ENCODE data around the gene ZNF821.
"Not testable (repeated sequence)": the region's sequence is repeated elsewhere in the genome, so short reads cannot be mapped to it uniquely, and the experiment has no call there.

Gene ZNF821, protein sequence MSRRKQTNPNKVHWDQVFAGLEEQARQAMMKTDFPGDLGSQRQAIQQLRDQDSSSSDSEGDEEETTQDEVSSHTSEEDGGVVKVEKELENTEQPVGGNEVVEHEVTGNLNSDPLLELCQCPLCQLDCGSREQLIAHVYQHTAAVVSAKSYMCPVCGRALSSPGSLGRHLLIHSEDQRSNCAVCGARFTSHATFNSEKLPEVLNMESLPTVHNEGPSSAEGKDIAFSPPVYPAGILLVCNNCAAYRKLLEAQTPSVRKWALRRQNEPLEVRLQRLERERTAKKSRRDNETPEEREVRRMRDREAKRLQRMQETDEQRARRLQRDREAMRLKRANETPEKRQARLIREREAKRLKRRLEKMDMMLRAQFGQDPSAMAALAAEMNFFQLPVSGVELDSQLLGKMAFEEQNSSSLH

DNA sequence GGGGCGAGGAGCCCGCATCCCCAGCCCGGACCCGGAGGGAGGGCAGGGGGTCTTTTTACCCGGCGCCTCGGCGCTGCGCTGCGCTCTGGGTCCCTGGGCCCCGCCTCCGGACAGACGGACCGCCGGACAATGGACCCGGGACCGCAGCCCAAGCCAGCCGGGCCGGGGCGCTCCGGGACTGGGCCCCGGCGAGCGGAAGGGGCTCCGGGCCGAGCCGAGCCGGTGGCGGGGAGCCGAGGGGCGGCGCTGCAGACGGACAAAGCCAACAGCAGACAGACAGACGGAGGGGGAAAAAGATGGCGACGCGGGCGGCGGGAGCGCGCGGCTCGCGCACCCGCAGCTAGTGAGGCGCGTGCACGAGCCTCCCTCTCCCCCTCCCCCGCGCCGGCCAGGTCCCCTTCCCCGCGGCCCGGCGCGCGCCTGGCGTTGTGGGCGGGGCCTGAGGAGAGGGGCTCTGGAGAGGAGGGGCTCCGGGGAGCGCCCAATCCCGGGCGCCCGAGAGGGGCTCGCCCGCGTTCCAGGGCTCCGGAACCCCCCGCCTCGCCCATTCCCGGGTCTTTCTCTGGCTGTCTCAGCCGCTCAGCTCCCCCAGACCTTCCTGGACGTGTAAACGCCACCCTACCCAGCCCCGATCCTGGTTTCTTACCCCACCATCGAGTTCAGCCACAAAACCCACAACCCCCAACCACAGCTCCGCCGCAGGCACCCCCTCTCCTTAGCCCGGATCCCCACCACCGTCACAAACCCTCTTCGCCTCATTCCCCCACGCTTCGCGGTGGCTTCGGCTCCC, at the start of gene ZNF821:
Gene ZNF821, minus strand, starts transcription at position 334 of the 790 bp plus-strand sequence. CDS start 4,236 bp downstream, outside the sequence.
- DNase-seq = peak; percentile 78 to 81

DNA sequence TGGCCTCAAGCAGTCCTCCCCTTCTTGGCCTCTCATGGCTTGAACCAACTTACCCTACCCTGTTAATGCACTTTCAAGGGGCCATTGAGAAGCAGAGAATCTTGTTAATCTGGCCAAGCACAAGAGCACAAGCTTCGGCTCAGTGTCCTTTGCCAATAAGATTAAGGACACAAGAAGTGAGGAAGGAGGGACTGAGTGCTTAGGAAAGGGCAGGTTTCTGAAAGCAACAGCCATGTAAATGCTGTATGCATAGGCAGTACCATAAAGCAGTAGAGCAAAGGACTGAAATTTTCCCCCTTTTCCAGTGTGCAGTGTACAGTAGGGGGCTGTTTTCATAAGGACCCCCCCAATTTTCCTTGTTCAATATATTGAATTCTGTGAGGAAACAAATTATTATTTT, 49.0 kb upstream of the ZNF821 start:
- DNase-seq = no peak

DNA sequence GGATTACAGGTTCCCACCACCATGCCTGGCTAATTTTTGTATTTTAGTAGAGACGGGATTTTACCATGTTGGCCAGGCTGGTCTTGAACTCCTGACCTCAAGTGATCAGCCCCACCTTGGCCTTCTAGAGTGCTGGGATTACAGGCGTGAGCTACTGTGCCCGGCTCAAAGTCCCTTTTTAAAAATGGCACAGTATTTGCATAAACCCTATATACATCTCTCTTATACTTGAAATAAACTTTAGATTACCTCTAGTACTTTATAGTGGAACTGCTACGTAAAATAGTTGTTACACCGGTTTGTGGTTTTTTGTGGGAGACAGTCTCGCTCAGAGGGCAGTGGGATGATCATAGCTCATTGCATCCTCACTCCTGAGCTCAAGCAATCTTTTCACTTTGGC, 47.6 kb upstream of the ZNF821 start:
- no peak for DNase-seq

DNA sequence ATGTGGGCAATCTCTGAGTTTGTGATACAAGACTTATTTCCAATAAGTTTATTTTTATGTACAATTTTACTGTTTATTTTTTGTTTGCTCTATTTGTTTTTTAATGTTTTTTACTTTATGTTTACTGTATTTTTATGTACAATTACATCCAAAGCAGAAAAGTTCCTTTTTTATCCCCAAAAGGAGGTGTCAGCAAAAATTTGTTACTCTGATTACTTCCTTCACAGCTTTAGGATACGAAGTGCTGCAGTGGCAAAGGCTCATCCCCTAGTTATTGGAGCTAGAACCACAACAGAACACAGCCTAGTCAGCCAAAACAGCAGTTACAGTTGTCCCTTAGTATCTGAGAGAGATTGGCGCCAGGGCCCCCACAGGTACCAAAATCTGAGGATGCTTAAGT, 47.0 kb upstream of the ZNF821 start:
- DNase-seq = no peak

DNA sequence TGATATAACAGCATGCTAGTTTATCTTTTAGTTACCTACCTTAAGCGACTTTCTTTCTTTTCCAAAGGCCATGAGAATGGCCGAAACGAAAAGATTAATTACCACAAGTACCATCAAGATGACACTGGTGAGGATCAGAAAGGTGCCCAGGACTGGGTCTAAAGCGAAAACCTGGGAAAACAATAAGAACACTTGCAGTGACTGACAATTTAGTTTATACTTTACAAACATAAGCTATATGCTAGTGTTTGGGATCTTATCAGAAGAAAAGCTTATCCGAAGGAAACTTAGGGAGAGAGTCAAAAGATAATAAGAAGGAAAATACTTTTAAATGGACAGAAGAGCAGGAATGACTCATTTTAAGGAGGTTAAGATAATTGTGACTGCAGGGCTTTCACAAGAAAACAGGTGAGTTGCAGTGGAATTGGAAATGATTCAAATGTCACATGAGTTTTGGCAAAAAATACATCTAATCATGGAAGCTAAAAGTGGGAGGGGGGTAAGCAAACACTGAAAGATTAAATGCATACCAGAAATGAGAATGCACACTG, 46.1 kb upstream of the ZNF821 start:
- no peak for DNase-seq

DNA sequence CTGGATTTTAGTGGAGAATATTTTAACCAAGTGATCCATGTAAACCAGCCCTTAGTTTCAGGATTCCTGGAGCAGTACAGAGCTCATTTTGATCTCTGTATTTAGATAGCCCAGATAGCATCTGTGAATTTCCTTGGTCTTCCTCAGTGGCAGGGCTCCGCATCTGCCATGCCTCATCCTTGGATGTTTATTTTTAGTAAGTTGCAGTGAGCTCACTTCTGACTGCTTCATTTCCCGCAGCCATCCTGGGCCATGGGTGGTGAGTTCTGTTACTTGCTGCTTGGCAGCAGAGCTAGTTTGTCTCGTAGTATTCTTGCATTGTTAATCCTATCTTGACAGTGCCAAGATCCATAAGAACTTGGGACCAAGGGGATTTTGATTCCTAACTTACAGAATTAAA, 45.1 kb upstream of the ZNF821 start:
- DNase-seq = no peak

DNA sequence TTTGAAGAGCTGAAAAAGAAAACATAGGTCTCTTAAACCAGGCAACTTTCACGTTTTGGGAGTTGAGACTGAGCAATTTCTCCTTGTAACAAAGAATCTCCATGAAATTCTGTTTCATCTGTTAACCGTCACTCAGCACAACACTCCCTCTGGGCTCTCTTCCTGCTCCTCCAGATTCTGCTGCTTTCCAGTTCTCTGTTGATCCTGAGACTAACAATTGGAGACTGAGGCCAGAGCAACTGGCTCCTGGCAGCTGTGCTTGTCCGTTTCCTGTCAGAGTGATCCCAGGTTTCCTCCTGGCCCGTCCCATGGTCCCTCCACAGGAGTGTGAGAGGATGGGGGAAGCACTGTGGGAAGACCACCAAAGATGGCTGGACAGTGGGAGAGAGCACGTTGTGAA, 43.8 kb upstream of the ZNF821 start:
- DNase-seq = no peak

DNA sequence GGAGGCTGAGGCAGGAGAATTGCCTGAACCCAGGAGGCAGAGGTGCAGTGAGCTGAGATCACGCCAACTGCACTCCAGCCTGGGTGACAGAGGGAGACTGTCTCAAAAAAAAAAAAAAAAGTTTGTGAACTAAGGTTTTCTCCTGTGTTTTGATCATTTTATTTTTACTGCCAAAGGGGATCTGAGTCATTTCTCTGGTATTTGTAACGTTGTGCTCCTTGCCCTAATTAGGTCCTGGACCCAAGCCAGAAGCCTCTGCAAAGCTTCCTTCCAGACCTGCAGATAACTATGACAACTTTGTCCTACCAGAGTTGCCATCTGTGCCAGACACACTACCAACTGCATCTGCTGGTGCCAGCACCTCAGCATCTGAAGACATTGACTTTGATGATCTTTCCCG, 43.4 kb upstream of the ZNF821 start:
- no peak for DNase-seq

DNA sequence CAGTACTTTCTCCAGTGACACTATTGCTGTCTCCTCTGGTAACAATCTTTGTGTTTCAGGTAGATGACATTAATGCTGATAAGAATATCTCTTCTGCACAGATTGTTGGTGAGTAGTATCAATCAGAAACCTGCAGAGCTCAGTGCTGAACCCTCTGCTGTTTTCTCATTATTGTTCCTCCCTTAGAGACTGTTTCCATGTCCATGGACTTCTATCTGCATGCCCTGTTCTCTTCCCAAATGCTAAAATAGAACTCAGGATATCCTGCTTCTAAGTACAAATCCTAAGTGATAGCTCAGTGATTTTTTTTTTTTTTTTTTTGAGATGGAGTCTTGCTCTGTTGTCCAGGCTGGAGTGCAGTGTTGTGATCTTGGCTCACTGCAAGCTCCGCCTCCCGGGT, 40.7 kb upstream of the ZNF821 start:
- no peak for DNase-seq

DNA sequence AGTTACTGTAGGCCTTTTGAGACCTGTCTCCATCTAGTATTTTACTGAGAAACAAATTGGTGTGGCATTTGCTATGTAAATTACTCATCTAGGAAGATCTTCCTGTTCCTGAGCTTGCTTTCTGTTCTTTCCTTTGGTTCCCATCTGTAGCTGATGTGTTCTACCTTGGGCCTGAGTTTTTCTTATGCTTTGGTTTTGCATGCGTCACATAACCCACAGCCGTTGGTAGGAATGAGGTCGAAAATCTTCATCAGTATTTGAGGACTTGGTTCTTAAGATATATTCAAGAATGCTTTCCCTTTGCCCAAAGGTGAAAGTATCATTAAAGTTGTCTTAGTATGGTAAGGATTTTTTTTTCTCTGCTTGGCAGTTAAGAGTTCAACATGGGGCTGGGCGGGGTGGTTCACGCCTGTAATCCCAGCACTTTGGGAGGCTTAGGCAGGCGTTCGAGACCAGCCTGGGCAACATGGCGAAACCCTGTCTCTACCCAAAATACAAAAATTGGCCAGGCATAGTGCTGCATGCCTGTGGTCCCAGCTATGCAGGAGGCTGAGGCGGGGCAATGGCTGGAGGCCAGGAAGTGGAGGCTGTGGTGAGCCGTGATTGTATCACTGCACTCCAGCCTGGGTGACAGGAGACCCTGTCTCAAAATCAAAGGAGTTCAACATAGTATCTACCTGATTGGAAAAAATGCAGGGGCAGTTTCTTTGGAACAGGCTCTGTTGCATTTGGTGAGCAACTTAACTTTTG, 40.1 kb upstream of the ZNF821 start:
- no peak for DNase-seq

DNA sequence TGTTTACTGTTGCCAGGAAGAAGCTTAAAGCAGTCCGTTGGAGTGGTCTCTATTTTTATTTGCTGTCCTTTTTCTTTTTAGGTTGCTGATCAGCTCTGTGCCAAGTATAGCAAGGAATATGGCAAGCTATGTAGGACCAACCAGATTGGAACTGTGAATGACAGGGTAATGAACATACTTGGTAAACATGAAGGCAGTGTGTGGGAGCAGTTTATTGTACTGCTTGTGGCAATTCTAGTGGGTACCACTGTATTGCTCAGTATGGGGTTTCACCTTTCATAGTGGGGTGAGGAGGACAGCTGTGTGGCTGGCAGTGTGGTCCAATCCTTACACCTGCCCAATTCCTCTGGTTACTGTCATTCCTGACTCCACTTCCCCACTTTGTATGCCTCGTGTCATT, 36.7 kb upstream of the ZNF821 start:
- no peak for DNase-seq

DNA sequence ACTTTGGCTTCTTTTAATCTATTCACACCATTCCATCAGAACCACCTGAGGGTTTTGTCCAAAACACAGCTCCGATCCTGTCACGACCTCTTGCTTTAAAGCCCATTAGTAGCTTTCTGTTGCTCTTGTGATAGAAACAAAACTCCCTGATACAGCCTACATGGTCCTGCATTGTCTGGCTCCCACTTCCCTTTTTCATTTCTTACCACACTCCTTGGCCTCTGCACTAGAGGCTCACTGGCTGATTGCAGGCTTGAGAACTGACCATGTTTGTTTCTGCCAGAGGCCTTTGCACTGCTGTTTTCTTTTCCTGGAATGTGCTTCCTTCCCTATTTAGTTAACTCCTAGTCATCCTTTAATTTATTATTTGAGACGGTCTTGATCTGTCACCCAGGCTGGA, 35.1 kb upstream of the ZNF821 start:
- no peak for DNase-seq

DNA sequence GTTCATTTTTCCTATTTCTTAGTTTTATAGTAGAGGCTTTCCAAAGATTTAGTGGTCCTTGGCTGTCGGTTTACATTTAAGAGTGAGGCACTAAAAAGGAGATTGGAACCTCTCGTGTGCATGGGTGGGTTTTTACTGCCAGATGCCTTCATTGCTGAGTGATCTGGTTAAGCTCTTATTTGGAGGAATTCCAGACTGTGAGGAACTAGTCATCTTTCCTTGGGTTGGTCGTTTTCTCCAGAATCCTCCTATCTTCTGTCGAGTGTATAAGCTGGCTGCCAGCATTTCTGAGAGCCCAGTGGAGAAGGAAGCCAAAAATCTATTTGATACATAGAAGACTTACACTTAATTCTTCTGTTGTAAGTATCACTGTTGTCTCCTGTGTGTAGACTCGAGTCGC, 33.9 kb upstream of the ZNF821 start:
- no peak for DNase-seq

DNA sequence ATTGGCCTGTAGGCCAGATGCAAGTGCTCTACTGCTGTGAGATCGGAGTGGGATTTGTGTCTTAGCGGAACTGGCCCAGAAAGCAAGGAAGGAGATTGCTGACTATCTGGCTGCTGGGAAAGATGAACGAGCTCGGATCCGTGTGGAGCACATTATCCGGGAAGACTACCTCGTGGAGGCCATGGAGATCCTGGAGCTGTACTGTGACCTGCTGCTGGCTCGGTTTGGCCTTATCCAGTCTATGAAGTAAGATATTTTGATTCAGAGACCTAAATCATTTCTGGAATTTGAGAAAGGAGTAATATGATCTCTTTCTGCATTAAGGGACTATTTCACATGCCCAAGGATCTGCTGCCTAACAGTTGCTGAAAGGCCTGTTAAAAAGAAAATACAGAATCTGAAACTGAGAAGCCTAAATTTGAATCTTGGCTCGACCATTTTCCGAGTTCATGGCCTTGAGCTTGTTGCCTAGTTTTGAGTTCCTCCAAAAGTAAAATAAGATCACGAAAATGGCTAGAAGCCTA, 32.5 kb upstream of the ZNF821 start:
- no peak for DNase-seq

DNA sequence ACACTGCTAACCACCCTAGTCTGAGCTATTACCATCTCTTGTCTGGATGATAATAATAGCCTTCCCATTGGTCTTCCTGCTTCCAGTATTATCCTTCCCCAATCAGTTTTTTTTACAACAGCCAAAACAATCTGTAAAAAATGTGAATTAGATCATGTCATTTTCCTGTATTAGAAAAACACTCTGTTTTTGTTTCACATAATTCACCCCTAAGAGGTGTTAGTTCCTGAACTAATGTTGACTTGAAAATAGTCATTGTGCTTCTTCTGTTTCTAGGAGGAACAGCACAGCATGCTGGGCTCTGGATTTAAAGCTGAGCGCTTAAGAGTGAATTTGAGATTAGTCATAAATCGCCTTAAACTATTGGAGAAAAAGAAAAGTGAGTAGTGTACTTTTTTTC, 31.4 kb upstream of the ZNF821 start:
- no peak for DNase-seq

DNA sequence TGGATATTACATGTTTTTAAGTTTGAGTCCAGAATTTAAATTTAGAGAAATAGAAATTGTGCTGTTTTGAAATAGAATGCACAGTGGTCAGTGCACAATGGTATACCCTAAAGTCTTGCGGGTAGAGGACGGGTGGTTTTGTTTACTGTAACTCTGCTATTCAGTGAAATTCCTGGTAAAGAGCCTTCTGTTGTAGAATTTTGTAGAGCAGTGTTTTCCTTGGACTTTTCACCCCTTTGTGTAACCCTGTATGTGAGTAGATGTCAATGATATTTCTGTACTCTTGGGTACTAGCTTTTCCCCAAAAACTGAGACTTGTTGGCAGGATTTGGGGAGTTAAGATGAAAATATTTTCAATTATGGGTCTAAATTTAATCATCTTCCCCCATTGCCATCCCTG, 30.8 kb upstream of the ZNF821 start:
- no peak for DNase-seq

DNA sequence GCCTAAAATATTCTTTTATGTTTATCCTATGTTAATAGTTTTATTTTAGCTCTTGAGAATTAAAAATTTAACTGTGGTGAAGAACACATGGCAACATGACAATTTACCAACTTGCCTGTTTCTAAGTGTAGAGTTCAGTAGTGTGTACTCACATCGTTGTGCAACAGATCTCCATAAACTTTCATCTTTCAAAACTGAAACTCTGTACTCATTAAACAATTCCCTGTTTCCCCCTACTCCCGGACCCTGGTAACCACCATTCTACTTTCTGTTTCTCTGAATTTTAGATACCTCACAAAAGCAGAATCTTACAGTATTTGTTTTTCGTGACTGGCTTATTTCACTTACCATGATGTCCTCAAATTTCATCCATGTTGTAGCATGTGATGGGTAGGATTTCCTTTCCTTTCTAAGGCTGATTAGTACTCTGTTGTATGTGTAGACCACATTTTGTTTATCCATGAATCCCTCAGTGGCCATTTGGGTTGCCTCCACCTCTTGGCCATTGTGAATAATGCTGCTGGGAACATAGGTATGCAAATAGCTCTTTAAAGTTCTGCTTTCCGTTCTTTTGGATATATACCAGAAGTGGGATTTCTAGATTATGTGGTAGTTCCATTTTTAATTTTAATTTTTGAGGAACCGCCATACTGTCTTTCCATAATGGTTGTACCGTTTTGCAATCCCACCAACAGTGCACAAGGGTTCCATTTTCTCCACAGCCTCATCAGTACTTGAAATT, 28.7 kb upstream of the ZNF821 start:
- no peak for DNase-seq

DNA sequence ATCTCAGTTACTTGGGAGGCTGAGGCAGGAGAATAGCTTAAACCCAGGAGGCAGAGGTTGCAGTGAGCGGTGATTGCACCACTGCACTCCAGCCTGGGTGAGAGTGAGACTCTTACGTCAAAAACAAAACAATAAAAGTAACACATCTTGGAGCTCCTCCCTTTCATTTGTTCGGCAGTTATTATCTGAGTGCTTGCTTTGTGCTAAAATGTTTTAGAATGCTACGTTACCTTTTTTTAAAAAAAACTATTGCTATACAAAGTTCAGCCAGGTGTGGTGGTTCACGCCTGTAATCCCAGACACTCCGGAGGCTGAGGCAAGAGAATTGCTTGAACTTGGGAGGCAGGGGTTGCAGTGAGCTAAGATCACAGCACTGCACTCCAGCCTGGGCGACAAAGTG, 27.1 kb upstream of the ZNF821 start:
- DNase-seq = no peak

DNA sequence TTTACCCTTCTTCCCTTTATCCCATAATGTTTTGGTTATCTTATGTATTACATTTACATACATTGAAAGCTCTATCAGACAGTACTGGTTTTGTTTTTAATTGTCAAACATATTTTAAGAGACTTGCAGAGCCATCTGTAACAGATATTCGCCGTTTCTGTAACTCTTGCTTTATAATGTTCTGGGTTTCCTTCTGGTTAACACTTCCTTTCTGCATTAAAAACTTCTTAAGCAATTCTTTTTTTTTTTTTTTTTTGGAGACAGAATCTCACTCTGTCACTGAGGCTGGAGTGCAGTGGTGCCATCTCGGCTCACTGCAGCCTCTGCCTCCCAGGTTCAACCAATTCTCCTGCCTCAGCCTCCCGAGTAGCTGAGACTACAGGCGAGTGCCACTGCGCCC, 21.8 kb upstream of the ZNF821 start:
- DNase-seq = not testable (repeated sequence)

DNA sequence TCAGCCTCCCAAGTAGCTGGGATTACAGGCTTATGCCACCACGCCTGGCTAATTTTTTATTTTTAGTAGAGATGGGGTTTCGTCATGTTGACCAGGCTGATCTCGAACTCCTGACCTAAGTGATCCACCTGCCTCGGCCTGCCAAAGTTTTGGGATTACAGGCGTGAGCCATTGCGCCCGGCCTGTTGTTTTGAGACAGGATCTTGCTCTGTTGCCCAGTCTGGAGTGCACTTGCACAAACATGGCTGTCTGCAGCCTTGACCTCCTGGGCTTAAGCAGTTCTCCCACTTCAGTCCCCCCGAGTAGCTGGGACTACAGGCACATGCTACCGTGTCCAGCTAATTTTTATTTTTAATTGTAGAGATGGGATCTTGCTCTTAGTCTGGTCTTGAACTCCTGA, 20.3 kb upstream of the ZNF821 start:
- no peak for DNase-seq

DNA sequence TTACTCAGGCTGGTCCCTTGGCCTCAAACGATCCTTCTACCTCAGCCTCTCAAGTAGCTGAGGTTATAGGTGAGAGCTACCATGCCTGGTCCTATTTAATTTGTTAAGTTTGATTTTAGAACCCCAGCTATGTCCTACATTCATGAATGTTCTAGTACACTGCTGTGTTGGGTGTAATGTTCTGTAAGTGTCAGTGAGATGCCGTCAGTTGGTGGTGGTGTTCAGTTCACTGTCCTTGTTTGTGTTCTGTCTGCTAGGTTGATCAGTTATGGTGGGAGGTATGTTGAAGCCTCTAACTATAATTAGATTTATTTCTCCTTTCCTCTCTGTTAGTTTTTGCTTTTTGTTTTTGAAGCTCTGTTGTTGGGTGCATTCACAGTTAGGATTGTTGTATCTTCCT, 19.6 kb upstream of the ZNF821 start:
- DNase-seq = no peak

DNA sequence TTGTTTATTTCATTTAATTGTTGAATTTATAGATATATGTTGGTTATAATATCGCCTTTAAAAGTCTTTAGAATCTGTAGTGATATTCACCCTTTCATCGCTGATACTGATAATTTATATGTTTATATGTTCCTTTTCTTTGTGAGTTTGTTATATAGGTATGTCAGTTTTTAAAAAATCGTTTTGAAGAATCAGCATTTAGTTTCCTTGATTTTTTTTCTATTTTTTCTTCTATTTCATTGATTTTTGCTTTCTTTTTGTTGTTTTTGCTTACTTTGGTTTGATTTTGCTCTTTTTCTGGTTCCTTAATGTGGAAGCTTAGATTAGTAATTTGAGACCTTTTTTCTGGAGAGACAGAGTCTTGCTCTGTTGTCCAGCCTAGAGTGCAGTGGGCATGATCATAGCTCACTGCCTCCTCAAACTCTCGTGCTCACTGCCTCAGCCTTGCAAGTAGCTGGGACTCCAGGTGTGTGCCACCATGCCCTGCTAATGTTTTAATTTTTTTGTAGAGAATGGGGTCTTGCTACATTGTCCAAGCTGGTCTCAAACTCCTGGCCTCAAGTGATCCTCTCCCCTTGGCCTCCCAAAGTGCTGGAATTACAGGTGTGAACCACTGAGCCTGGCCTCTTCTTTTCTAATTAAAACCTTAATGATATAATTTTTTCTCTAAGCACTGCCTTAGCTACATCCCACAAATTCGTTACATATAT, 18.8 kb upstream of the ZNF821 start:
- DNase-seq = no peak
